Liver (tissue), 9 donors: ENCODE results near the gene ANXA10. TPM values are rescaled to one million over a fixed set of nuclear protein-coding genes. Genes with fewer than 3 reads are reported as not detected.

Experiments
- DNase-seq: peaks from one replicate; pipeline ENCODE4 v3.0.0-alpha.2; 2017; ENCODE audit warnings: low spot score
- H3K27ac ChIP-seq, 2 donors: one replicate each; pipeline ENCODE4 v1.7.0; 2013; ENCODE audit warnings: inconsistent platforms in 2 of 2, low read length in 2 of 2, control low read depth in 1 of 2, low read depth in 1 of 2, mild to moderate bottlenecking in 1 of 2
- H3K27me3 ChIP-seq, 4 donors: one replicate each; pipeline versions ENCODE4 v1.6.1 to v1.7.0; 2013; ENCODE audit warnings: low read length in 3 of 4, inconsistent platforms in 1 of 4, mild to moderate bottlenecking in 1 of 4, moderate library complexity in 1 of 4; ENCODE audit not compliant: control insufficient read depth in 4 of 4, insufficient read depth in 4 of 4
- H3K36me3 ChIP-seq, 4 donors: one replicate each; pipeline versions ENCODE4 v1.6.1 to v1.7.0; 2013; ENCODE audit warnings: low read length in 3 of 4, mild to moderate bottlenecking in 3 of 4, low read depth in 1 of 4, moderate library complexity in 1 of 4; ENCODE audit not compliant: control insufficient read depth in 4 of 4, insufficient read depth in 3 of 4
- H3K4me1 ChIP-seq, 4 donors: one replicate each; pipeline versions ENCODE4 v1.6.1 to v1.7.0; 2013; ENCODE audit warnings: low read length in 3 of 4, mild to moderate bottlenecking in 3 of 4, moderate library complexity in 1 of 4; ENCODE audit not compliant: control insufficient read depth in 4 of 4, insufficient read depth in 4 of 4
- H3K4me3 ChIP-seq, 3 donors: one replicate each; pipeline versions ENCODE4 v1.6.1 to v1.7.0; 2013; ENCODE audit warnings: low read length in 3 of 3, control low read depth in 1 of 3, low read depth in 1 of 3, mild to moderate bottlenecking in 1 of 3
- H3K9ac ChIP-seq, 2 donors: one replicate each; pipeline ENCODE4 v1.7.0; 2013; ENCODE audit warnings: low read length in 2 of 2, mild to moderate bottlenecking in 2 of 2, moderate library complexity in 2 of 2, control low read depth in 1 of 2, low read depth in 1 of 2
- H3K9me3 ChIP-seq, 4 donors: one replicate each; pipeline versions ENCODE4 v1.6.1 to v1.7.0; 2013; ENCODE audit warnings: low read length in 3 of 4; ENCODE audit not compliant: control insufficient read depth in 4 of 4
- ATF3 ChIP-seq: IDR thresholded peaks from 2 replicates; pipeline ENCODE4 v1.6.1; 2016; ENCODE audit warnings: antibody characterized with exemption
- CTCF ChIP-seq: fragments of 150-350 bp; IDR thresholded peaks from 2 replicates; pipeline ENCODE4 v1.5.1; 2017; ENCODE audit warnings: improper control_type of control experiment, low read depth, low read length; ENCODE audit not compliant: missing input control
- FOXA1 ChIP-seq: IDR thresholded peaks from 2 replicates; pipeline ENCODE4 v1.6.1; 2016; ENCODE audit warnings: antibody characterized with exemption
- GABPA ChIP-seq, 2 donors: IDR thresholded peaks in 1 of 2; conservative IDR thresholded peaks in 1 of 2; 2 replicates each; pipeline ENCODE4 v1.6.1; 2016; ENCODE audit warnings: antibody characterized with exemption in 2 of 2, mild to moderate bottlenecking in 1 of 2, moderate library complexity in 1 of 2
- HNF4A ChIP-seq, 2 donors: conservative IDR thresholded peaks; 2 replicates each; pipeline ENCODE4 v1.6.1; 2016; ENCODE audit warnings: antibody characterized with exemption in 2 of 2, mild to moderate bottlenecking in 2 of 2
- MAX ChIP-seq: IDR thresholded peaks from 2 replicates; pipeline ENCODE4 v1.6.1; 2016; ENCODE audit warnings: antibody characterized with exemption
- NR2F2 ChIP-seq: IDR thresholded peaks from 2 replicates; pipeline ENCODE4 v1.6.1; 2016; ENCODE audit warnings: antibody characterized with exemption
- RAD21 ChIP-seq, 2 donors: IDR thresholded peaks; 2 replicates each; pipeline ENCODE4 v1.6.1; 2016; ENCODE audit warnings: antibody characterized with exemption in 2 of 2, mild to moderate bottlenecking in 2 of 2
- REST ChIP-seq: IDR thresholded peaks from 2 replicates; pipeline ENCODE4 v1.6.1; 2016; ENCODE audit warnings: antibody characterized with exemption, mild to moderate bottlenecking
- RXRA ChIP-seq, 2 donors: IDR thresholded peaks; 2 replicates each; pipeline ENCODE4 v1.6.1; 2017 to 2018; ENCODE audit warnings: antibody characterized with exemption in 2 of 2, mild to moderate bottlenecking in 1 of 2
- SP1 ChIP-seq: IDR thresholded peaks from 2 replicates; pipeline ENCODE4 v1.6.1; 2018; ENCODE audit warnings: antibody characterized with exemption, mild to moderate bottlenecking
- TAF1 ChIP-seq: conservative IDR thresholded peaks from 2 replicates; pipeline ENCODE4 v1.6.1; 2016; ENCODE audit warnings: antibody characterized with exemption, mild to moderate bottlenecking
- YY1 ChIP-seq: IDR thresholded peaks from 2 replicates; pipeline ENCODE4 v1.6.1; 2016; ENCODE audit warnings: antibody characterized with exemption, mild to moderate bottlenecking
- WGBS: extraction: QIAGEN DNeasy Blood & Tissue Kit; methylation state at CpG from one replicate; pipeline ENCODE4 v1.1.7; 2013; 5-methylcytosine and 5-hydroxymethylcytosine counted together
- polyA plus RNA-seq, 2 donors: library from polyadenylated mRNA; stranded (reverse) in 1 of 2; unstranded in 1 of 2; fragments of 200-250 nt in 1 of 2; fragments of >200 nt in 1 of 2; fragmentation: Nextera tagmentation in 1 of 2; extraction: Ambion mirVana in 1 of 2; gene quantifications; one replicate each; pipeline versions ENCODE4 v1.2.1 to v1.2.3, GENCODE V29; 2013 to 2015
- total RNA-seq, 2 donors: library from RNA; depleted of rRNA; stranded (reverse); fragments of >200 nt; gene quantifications; one replicate each; pipeline ENCODE4 v1.2.3, GENCODE V29; 2014
- TF ChIP-seq, protein P1 (sequence below): IDR thresholded peaks from 2 replicates; pipeline ENCODE4 v1.6.1; 2016; ENCODE audit warnings: antibody characterized with exemption
- donor health status: healthy.
- donor health status: healthy.
- donor health status: healthy.
- donor health status: healthy.
- donor health status: healthy.

Gene ANXA10
- total and polyA plus RNA-seq, 4 donors = 6.3 to 45.4 (median 28.3) TPM

GRCh38 chr4:168151327-168151726, 59.0 kb downstream of the ANXA10 start:
- H3K27ac ChIP-seq = no peak overlapping the region
- no peaks in the 10 kb centered on the region for H3K27me3 ChIP-seq
- WGBS = 89% methylated on average over 3 of the region's 3 CpGs
- TF ChIP-seq REST = no peak
- TF ChIP-seq YY1 = no peak
- TF ChIP-seq HNF4A (conservative IDR thresholded peaks at IDR 0.05) = no peak
- no peak for TF ChIP-seq FOXA1
- no peak for TF ChIP-seq GABPA (IDR thresholded peaks at IDR 0.05 in 1 of 2, conservative IDR thresholded peaks at IDR 0.05 in 1 of 2)
- no peak for TF ChIP-seq ATF3
- TF ChIP-seq CTCF = no peak
- no peak for TF ChIP-seq RAD21 (IDR thresholded peaks at IDR 0.05)
- TF ChIP-seq RXRA (IDR thresholded peaks at IDR 0.05) = no peak
- no peak for TF ChIP-seq NR2F2
- H3K9me3 ChIP-seq = no peaks in the 10 kb centered on the region
- no peak overlapping the region for H3K4me3 ChIP-seq
- no peak overlapping the region for H3K9ac ChIP-seq
- DNase-seq = no peak
- H3K4me1 ChIP-seq = peaks cover 0 to 4% (median 0%) of the 10 kb centered on the region in 4 donors
- H3K36me3 ChIP-seq = no peaks in the 10 kb centered on the region

DNA sequence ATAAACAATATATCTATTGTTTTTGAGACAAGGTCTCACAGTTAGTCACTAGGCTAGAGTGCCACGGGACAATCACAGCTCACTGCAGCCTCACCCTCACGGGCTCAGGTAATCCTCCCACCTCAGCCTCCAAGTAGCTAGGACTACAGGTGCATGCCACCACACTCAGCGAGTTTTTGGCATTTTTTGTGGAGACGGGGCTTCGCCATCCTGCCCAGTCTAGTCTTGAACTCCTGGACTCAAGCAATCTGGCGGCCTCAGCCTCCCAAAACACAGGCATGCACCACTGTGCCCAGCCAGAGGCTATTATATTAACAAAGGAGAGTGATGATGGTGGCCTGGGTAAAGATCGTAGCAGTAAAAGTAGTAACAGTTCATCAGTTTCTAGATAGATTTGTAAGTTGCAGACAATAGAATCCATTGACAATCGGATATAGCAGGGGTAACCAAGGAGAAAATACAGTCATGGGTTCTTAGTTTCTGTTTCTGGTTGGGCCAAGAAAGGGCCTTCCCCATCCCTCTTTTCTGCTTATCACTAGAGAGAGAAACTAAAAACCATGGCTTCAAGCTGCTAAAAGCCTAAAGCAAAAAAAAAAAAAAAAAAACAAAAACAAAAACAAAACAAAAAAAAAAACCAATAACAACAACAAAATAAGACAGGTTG, 60.6 kb downstream of the ANXA10 start:
- Histone ChIP-seq H3K36me3 (no peaks in the 10 kb centered on the region), H3K27ac (no peak overlapping the region)
- TF ChIP-seq GABPA (IDR thresholded peaks at IDR 0.05 in 1 of 2, conservative IDR thresholded peaks at IDR 0.05 in 1 of 2) (no peak), MAX (no peak), RAD21 (IDR thresholded peaks at IDR 0.05) (no peak), TAF1 (no peak), YY1 (no peak), SP1 (no peak)
- TF ChIP-seq, protein P1, sequence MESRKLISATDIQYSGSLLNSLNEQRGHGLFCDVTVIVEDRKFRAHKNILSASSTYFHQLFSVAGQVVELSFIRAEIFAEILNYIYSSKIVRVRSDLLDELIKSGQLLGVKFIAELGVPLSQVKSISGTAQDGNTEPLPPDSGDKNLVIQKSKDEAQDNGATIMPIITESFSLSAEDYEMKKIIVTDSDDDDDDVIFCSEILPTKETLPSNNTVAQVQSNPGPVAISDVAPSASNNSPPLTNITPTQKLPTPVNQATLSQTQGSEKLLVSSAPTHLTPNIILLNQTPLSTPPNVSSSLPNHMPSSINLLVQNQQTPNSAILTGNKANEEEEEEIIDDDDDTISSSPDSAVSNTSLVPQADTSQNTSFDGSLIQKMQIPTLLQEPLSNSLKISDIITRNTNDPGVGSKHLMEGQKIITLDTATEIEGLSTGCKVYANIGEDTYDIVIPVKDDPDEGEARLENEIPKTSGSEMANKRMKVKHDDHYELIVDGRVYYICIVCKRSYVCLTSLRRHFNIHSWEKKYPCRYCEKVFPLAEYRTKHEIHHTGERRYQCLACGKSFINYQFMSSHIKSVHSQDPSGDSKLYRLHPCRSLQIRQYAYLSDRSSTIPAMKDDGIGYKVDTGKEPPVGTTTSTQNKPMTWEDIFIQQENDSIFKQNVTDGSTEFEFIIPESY = no peak

More for the DNA sequence above, 60.6 kb downstream of the ANXA10 start:
- Histone ChIP-seq H3K4me1 (peaks cover 0 to 4% (median 0%) of the 10 kb centered on the region in 4 donors), H3K27me3 (no peaks in the 10 kb centered on the region), H3K4me3 (peak overlapping the region; percentile 19 to 80 (median 54)), H3K9me3 (no peaks in the 10 kb centered on the region), H3K9ac (no peak overlapping the region)
- DNase-seq = no peak
- 93% methylated on average over 8 of the region's 8 CpGs for WGBS
